ENCODE measurements around the gene ARFGAP1.
"Not testable (repeated sequence)": the region's sequence is repeated elsewhere in the genome, so short reads cannot be mapped to it uniquely, and the experiment has no call there.

ARFGAP1 gene

DNA sequence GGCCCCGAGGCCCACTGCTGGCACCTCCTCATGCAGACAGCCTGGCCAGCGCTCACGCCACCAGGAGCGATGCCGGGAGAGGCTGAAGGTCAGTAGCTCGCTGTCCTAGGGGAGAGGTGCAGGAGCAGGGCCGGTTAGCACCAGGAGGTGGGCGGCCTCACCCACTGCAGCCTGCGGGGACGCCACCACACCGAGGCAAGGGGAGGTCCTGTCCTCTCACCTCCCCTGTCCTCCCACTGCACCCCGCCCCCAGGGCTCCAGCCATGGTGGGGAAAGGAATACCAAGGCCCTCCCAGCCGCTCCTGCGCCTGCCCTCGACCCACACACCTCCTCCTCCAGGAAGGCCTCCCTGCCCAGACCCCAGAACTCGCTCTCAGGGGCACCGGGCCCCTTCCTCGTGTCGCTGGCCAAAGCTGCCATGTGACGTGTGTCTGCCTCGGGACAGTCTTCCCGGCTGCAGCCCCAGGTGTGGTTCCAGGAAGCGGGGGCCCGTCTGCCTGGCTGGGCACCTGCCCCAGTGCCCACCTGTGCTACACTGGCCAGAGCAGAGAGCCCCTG lies 24.9 kb upstream of the ARFGAP1 start:
- no peak overlapping the region for H3K27ac ChIP-seq (ENCODE audit: low read length)
- no peak overlapping the region for H3K4me2 ChIP-seq (ENCODE audit: insufficient read depth, low read length)
- TF ChIP-seq, protein P1, sequence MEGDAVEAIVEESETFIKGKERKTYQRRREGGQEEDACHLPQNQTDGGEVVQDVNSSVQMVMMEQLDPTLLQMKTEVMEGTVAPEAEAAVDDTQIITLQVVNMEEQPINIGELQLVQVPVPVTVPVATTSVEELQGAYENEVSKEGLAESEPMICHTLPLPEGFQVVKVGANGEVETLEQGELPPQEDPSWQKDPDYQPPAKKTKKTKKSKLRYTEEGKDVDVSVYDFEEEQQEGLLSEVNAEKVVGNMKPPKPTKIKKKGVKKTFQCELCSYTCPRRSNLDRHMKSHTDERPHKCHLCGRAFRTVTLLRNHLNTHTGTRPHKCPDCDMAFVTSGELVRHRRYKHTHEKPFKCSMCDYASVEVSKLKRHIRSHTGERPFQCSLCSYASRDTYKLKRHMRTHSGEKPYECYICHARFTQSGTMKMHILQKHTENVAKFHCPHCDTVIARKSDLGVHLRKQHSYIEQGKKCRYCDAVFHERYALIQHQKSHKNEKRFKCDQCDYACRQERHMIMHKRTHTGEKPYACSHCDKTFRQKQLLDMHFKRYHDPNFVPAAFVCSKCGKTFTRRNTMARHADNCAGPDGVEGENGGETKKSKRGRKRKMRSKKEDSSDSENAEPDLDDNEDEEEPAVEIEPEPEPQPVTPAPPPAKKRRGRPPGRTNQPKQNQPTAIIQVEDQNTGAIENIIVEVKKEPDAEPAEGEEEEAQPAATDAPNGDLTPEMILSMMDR (IDR thresholded peaks at IDR 0.05; ENCODE audit: borderline replicate concordance, extremely low read depth, low read length, poor library complexity, severe bottlenecking), result no peak
- no peak for TF ChIP-seq EZH2 (IDR thresholded peaks at IDR 0.05; ENCODE audit: borderline replicate concordance, low read depth, low read length, severe bottlenecking)
- H3K9ac ChIP-seq (ENCODE audit: low read depth, low read length), result no peak overlapping the region
- no peak overlapping the region for H2AFZ ChIP-seq (ENCODE audit: low read depth, low read length)
- H4K20me1 ChIP-seq (ENCODE audit: insufficient read depth, low read length), result peaks cover 8% of the 10 kb centered on the region
- H3K79me2 ChIP-seq (ENCODE audit: insufficient read depth, low read length), result no peaks in the 10 kb centered on the region
- no peaks in the 10 kb centered on the region for H3K36me3 ChIP-seq (ENCODE audit: insufficient read depth, low read length)
- no peak for ATAC-seq (ENCODE audit: insufficient read depth, low read depth)
- H3K4me3 ChIP-seq (ENCODE audit: low read depth in 1 of 2, low read length in 2 of 2), result no peak overlapping the region
- no peaks in the 10 kb centered on the region for H3K27me3 ChIP-seq (ENCODE audit: insufficient read depth, low read length, poor library complexity)
- no peak for DNase-seq
- no peaks in the 10 kb centered on the region for H3K4me1 ChIP-seq (ENCODE audit: insufficient read depth, low read length)
- no peaks in the 10 kb centered on the region for H3K9me3 ChIP-seq (ENCODE audit: insufficient read depth, low read length, severe bottlenecking)

DNA sequence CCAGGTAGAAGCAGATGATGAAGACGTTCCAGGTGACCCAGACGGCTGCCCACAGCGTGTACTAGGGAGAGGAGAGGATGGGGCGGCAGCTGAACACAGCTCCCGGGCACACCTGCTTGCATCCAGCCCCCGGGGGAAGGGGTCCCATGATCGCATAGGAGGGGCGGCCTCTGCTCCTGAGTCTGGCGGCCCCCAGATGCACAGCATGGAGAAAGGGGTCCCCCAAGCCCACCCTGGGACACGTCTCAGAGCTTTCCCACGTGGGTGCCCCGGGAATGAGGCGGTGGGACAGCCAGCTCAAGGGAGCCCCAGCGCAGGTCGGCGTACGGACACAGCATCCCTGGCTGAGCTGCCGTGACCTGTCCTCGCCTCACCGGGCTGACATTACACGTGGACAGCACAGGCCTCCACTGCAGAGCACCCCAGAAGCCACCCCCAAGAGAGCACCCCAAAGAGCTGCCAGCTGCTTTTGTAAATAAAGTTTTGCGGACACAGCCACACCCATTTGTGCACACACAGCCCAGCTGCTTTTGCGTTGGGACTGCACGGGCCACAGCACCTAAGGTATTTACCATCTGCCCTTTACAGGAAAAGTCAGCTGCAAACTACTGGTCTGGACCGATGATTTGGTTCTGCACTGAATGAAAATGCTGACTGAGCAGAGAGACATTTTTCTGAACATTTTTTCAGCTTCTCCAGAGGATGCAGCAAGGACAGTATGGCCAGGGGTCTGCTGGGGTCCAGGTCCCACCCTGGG lies 23.6 kb upstream of the ARFGAP1 start:
- DNase-seq, result no peak
- Histone ChIP-seq H3K9ac (ENCODE audit: low read depth, low read length) (no peak overlapping the region), H3K4me1 (ENCODE audit: insufficient read depth, low read length) (no peaks in the 10 kb centered on the region), H3K4me3 (ENCODE audit: low read depth in 1 of 2, low read length in 2 of 2) (no peak overlapping the region), H3K36me3 (ENCODE audit: insufficient read depth, low read length) (no peaks in the 10 kb centered on the region), H3K9me3 (ENCODE audit: insufficient read depth, low read length, severe bottlenecking) (no peaks in the 10 kb centered on the region), H2AFZ (ENCODE audit: low read depth, low read length) (no peak overlapping the region), H3K79me2 (ENCODE audit: insufficient read depth, low read length) (no peaks in the 10 kb centered on the region), H3K27me3 (ENCODE audit: insufficient read depth, low read length, poor library complexity) (no peaks in the 10 kb centered on the region), H4K20me1 (ENCODE audit: insufficient read depth, low read length) (peaks cover 3% of the 10 kb centered on the region; the same call in 1 of the 2 replicates), H3K4me2 (ENCODE audit: insufficient read depth, low read length) (no peak overlapping the region), H3K27ac (ENCODE audit: low read length) (no peak overlapping the region)
- TF ChIP-seq, protein P1 (IDR thresholded peaks at IDR 0.05; ENCODE audit: borderline replicate concordance, extremely low read depth, low read length, poor library complexity, severe bottlenecking), result no peak
- TF ChIP-seq EZH2 (IDR thresholded peaks at IDR 0.05; ENCODE audit: borderline replicate concordance, low read depth, low read length, severe bottlenecking), result no peak
- ATAC-seq (ENCODE audit: insufficient read depth, low read depth), result no peak

DNA sequence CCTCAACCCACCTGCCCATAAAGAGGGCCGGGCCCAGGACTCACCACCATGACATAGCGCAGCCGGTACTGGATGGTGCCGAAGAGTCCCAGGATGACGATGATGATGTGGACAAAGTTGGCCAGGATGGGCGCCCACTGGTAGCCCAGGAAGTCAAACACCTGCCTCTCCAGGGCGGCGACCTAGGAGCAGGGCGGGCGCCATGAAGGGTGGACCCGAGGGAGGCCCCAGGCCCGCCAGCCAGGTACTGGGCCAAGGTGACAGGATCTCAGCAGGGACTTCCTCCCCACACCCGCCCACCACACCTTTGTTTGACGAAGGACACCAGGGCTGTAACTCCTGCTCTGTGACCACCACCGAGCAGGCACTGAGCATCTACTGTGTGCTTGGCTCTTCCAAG lies 22.7 kb upstream of the ARFGAP1 start:
- H4K20me1 ChIP-seq (ENCODE audit: insufficient read depth, low read length), result peaks cover 3% of the 10 kb centered on the region; the same call in 1 of the 2 replicates
- no peak overlapping the region for H3K4me2 ChIP-seq (ENCODE audit: insufficient read depth, low read length)
- H3K36me3 ChIP-seq (ENCODE audit: insufficient read depth, low read length), result no peaks in the 10 kb centered on the region
- H3K27ac ChIP-seq (ENCODE audit: low read length), result no peak overlapping the region
- H2AFZ ChIP-seq (ENCODE audit: low read depth, low read length), result no peak overlapping the region
- DNase-seq (no peak), ATAC-seq (ENCODE audit: insufficient read depth, low read depth) (no peak)
- no peak overlapping the region for H3K4me3 ChIP-seq (ENCODE audit: low read depth in 1 of 2, low read length in 2 of 2)
- no peaks in the 10 kb centered on the region for H3K79me2 ChIP-seq (ENCODE audit: insufficient read depth, low read length)
- H3K9me3 ChIP-seq (ENCODE audit: insufficient read depth, low read length, severe bottlenecking), result no peaks in the 10 kb centered on the region
- H3K9ac ChIP-seq (ENCODE audit: low read depth, low read length), result no peak overlapping the region
- H3K27me3 ChIP-seq (ENCODE audit: insufficient read depth, low read length, poor library complexity), result no peaks in the 10 kb centered on the region
- no peak for TF ChIP-seq EZH2 (IDR thresholded peaks at IDR 0.05; ENCODE audit: borderline replicate concordance, low read depth, low read length, severe bottlenecking)
- TF ChIP-seq, protein P1 (IDR thresholded peaks at IDR 0.05; ENCODE audit: borderline replicate concordance, extremely low read depth, low read length, poor library complexity, severe bottlenecking), result no peak
- H3K4me1 ChIP-seq (ENCODE audit: insufficient read depth, low read length), result no peaks in the 10 kb centered on the region

DNA sequence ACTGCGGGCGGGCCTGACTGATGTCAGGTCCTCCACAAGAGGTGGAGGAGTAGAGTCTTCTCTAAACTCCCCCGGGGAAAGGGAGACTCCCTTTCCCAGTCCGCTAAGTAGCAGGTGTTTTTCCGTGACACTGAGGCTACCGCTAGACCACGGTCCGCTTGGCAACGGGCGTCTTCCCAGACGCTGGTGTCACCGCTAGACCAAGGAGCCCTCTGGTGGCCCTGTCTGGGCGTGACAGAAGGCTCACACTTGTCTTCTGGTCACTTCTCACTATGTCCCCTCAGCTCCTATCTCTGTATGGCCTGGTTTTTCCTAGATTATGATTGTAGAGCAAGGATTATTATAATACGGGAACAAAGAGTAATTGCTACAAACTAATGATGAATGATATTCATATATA lies 21.3 kb upstream of the ARFGAP1 start:
- H3K27me3 ChIP-seq (ENCODE audit: insufficient read depth, low read length, poor library complexity); H3K4me2 ChIP-seq (ENCODE audit: insufficient read depth, low read length); H3K9ac ChIP-seq (ENCODE audit: low read depth, low read length); H3K36me3 ChIP-seq (ENCODE audit: insufficient read depth, low read length); ATAC-seq (ENCODE audit: insufficient read depth, low read depth); H3K27ac ChIP-seq (ENCODE audit: low read length); H3K4me3 ChIP-seq (ENCODE audit: low read depth in 1 of 2, low read length in 2 of 2); H3K79me2 ChIP-seq (ENCODE audit: insufficient read depth, low read length); H3K9me3 ChIP-seq (ENCODE audit: insufficient read depth, low read length, severe bottlenecking); DNase-seq; H2AFZ ChIP-seq (ENCODE audit: low read depth, low read length); H4K20me1 ChIP-seq (ENCODE audit: insufficient read depth, low read length); H3K4me1 ChIP-seq (ENCODE audit: insufficient read depth, low read length): not testable (repeated sequence)

Measured in DND-41 (cell line).